ENCODE data around the gene APOO.

The APOO gene

GRCh38 chrX:23841847-23842522 lies 65.8 kb downstream of the APOO start:
- no peak for DNase-seq (ENCODE audit: extremely low read depth, insufficient read length)

GRCh38 chrX:23840674-23841073 lies 67.1 kb downstream of the APOO start:
- DNase-seq (ENCODE audit: extremely low read depth, insufficient read length) = no peak
- H3K27me3 ChIP-seq (replicated peaks; ENCODE audit: control insufficient read depth, insufficient read depth, low read length) = no peaks in the 10 kb centered on the region

More at GRCh38 chrX:23841847-23842522, 65.8 kb downstream of the APOO start:
- H3K4me3 ChIP-seq (replicated peaks; ENCODE audit: low read depth, low read length) = no peak overlapping the region
- H3K36me3 ChIP-seq (ENCODE audit: control insufficient read depth, insufficient read depth, low read length) = no peaks in the 10 kb centered on the region
- no peak for TF ChIP-seq CTCF (IDR thresholded peaks at IDR 0.05; ENCODE audit: insufficient read depth, low read length, poor library complexity, severe bottlenecking)
- H3K27me3 ChIP-seq (replicated peaks; ENCODE audit: control insufficient read depth, insufficient read depth, low read length) = no peaks in the 10 kb centered on the region

GRCh38 chrX:23838953-23839352 lies 68.8 kb downstream of the APOO start:
- DNase-seq (ENCODE audit: extremely low read depth, insufficient read length) = no peak
- no peak for TF ChIP-seq CTCF (IDR thresholded peaks at IDR 0.05; ENCODE audit: insufficient read depth, low read length, poor library complexity, severe bottlenecking)
- no peaks in the 10 kb centered on the region for H3K27me3 ChIP-seq (replicated peaks; ENCODE audit: control insufficient read depth, insufficient read depth, low read length)
- H3K36me3 ChIP-seq (ENCODE audit: control insufficient read depth, insufficient read depth, low read length) = no peaks in the 10 kb centered on the region
- H3K4me3 ChIP-seq (replicated peaks; ENCODE audit: low read depth, low read length) = no peak overlapping the region

More at GRCh38 chrX:23840674-23841073, 67.1 kb downstream of the APOO start:
- TF ChIP-seq CTCF (IDR thresholded peaks at IDR 0.05; ENCODE audit: insufficient read depth, low read length, poor library complexity, severe bottlenecking) = no peak
- H3K4me3 ChIP-seq (replicated peaks; ENCODE audit: low read depth, low read length) = no peak overlapping the region
- no peaks in the 10 kb centered on the region for H3K36me3 ChIP-seq (ENCODE audit: control insufficient read depth, insufficient read depth, low read length)

GRCh38 chrX:23832721-23833120 lies 75.0 kb downstream of the APOO start:
- H3K27me3 ChIP-seq (replicated peaks; ENCODE audit: control insufficient read depth, insufficient read depth, low read length) = no peaks in the 10 kb centered on the region
- DNase-seq (ENCODE audit: extremely low read depth, insufficient read length) = no peak
- TF ChIP-seq CTCF (IDR thresholded peaks at IDR 0.05; ENCODE audit: insufficient read depth, low read length, poor library complexity, severe bottlenecking) = no peak

GRCh38 chrX:23828881-23829280 lies 78.9 kb downstream of the APOO start:
- DNase-seq (ENCODE audit: extremely low read depth, insufficient read length) = no peak
- Histone ChIP-seq H3K27me3 (replicated peaks; ENCODE audit: control insufficient read depth, insufficient read depth, low read length) (no peaks in the 10 kb centered on the region), H3K4me3 (replicated peaks; ENCODE audit: low read depth, low read length) (no peak overlapping the region), H3K36me3 (ENCODE audit: control insufficient read depth, insufficient read depth, low read length) (no peaks in the 10 kb centered on the region)
- no peak for TF ChIP-seq CTCF (IDR thresholded peaks at IDR 0.05; ENCODE audit: insufficient read depth, low read length, poor library complexity, severe bottlenecking)

More at GRCh38 chrX:23832721-23833120, 75.0 kb downstream of the APOO start:
- Histone ChIP-seq H3K4me3 (replicated peaks; ENCODE audit: low read depth, low read length) (no peak overlapping the region), H3K36me3 (ENCODE audit: control insufficient read depth, insufficient read depth, low read length) (no peaks in the 10 kb centered on the region)
